Endodermal cell (in vitro differentiated cells): ENCODE measurements around the gene SIRT6. TPM values are rescaled to one million over a fixed set of nuclear protein-coding genes. Genes with fewer than 3 reads are reported as not detected.
"Not testable (repeated sequence)": the region's sequence is repeated elsewhere in the genome, so short reads cannot be mapped to it uniquely, and the experiment has no call there.

Experiments
- DNase-seq: peaks from one replicate; pipeline ENCODE4 v3.0.0-alpha.2; 2017
- H3K27ac ChIP-seq: 2 replicates; pipeline ENCODE4 v1.5.1; 2013; ENCODE audit warnings: mild to moderate bottlenecking, low read depth, low read length, moderate library complexity
- H3K27me3 ChIP-seq: 2 replicates; pipeline ENCODE4 v1.6.1; 2013; ENCODE audit warnings: mild to moderate bottlenecking, low read length, moderate library complexity; ENCODE audit not compliant: insufficient read depth, control insufficient read depth, poor library complexity, severe bottlenecking
- H3K36me3 ChIP-seq: 2 replicates; pipeline ENCODE4 v1.7.0; 2013; ENCODE audit warnings: mild to moderate bottlenecking, low read length, moderate library complexity; ENCODE audit not compliant: control insufficient read depth, insufficient read depth
- H3K4me1 ChIP-seq: one replicate; pipeline ENCODE4 v1.7.0; 2013; ENCODE audit warnings: low read length; ENCODE audit not compliant: control insufficient read depth, insufficient read depth
- H3K4me3 ChIP-seq: 2 replicates; pipeline ENCODE4 v1.5.1; 2013; ENCODE audit warnings: mild to moderate bottlenecking, low read length, moderate library complexity
- H3K9ac ChIP-seq: 2 replicates; pipeline ENCODE4 v1.6.1; 2013; ENCODE audit warnings: mild to moderate bottlenecking, low read length, moderate library complexity; ENCODE audit not compliant: poor library complexity, severe bottlenecking; ENCODE audit errors: extremely low read depth
- H3K9me3 ChIP-seq: 2 replicates; pipeline ENCODE4 v1.6.1; 2013; ENCODE audit warnings: mild to moderate bottlenecking, low read length, moderate library complexity; ENCODE audit not compliant: control insufficient read depth
- H3K27ac Mint-ChIP-seq: 2 replicates; pipeline ENCODE4 v1.8.0; 2020; ENCODE audit warnings: mixed read lengths
- H3K27me3 Mint-ChIP-seq: 2 replicates; pipeline ENCODE4 v1.8.0; 2021; ENCODE audit warnings: mild to moderate bottlenecking, mixed read lengths; ENCODE audit not compliant: insufficient read depth
- H3K36me3 Mint-ChIP-seq: 2 replicates; pipeline ENCODE4 v1.8.0; 2020; ENCODE audit warnings: low read depth, mixed read lengths
- H3K4me1 Mint-ChIP-seq: 2 replicates; pipeline ENCODE4 v1.8.0; 2020; ENCODE audit warnings: mixed read lengths
- H3K4me3 Mint-ChIP-seq: 2 replicates; pipeline ENCODE4 v1.8.0; 2020; ENCODE audit warnings: mild to moderate bottlenecking, moderate library complexity, mixed read lengths
- H3K9me3 Mint-ChIP-seq: 2 replicates; pipeline ENCODE4 v1.8.0; 2020; ENCODE audit warnings: mild to moderate bottlenecking, mixed read lengths
- WGBS, 2 experiments: methylation state at CpG; one replicate each; pipeline versions ENCODE4 v1.1.5 to v1.1.7; 2013; ENCODE audit warnings: missing lambda C conversion rate in 2 of 2, mixed read lengths in 1 of 2; ENCODE audit not compliant: insufficient coverage in 1 of 2, insufficient read length in 1 of 2; 5-methylcytosine and 5-hydroxymethylcytosine counted together
- total RNA-seq, 2 donors: library from RNA; stranded (reverse); fragmentation: NEBNext Ultra II Directional in 1 of 2; extraction: Animal tissue kit (Norgen Biotek cat#: 25700) in 1 of 2; gene quantifications; 2 replicates in 1 of 2; 3 replicates in 1 of 2; pipeline ENCODE4 v1.2.1, GENCODE V29; 2021
- TF ChIP-seq, protein P1 (sequence below): fragments of 200-600 bp; sonication (generic); conservative IDR thresholded peaks from 2 replicates; pipeline ENCODE4 v1.5.0; 2021; ENCODE audit warnings: antibody characterized with exemption, mild to moderate bottlenecking

The SIRT6 gene
- total RNA-seq, 2 donors from 2014 or later: 22.1 to 29.1 TPM

DNA sequence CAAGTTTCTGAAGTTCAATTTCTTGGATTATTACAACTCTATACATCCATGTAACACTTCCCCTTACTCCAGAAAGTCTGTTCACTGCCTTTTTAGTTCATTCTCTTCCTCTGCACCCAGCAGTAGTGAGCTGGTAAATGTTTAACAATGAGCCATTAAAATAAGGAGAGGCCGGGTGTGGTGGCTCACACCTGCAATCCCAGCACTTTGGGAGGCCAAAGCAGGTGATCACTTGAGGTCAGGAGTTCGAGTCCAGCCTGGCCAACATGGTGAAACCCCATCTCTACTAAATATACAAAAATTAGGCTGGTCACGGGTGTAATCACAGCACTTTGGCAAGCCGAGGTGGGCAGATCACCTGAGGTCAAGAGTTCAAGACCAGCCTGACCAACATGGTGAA lies 55.0 kb downstream of the SIRT6 start:
- H3K36me3 Mint-ChIP-seq, H3K9me3 Mint-ChIP-seq, H3K27me3 ChIP-seq, H3K27ac ChIP-seq, DNase-seq, H3K27ac Mint-ChIP-seq, H3K4me3 ChIP-seq, H3K27me3 Mint-ChIP-seq, H3K9ac ChIP-seq, H3K36me3 ChIP-seq, H3K4me3 Mint-ChIP-seq, H3K4me1 ChIP-seq, H3K9me3 ChIP-seq: not testable (repeated sequence)
- WGBS, 2 experiments: 86 to 90% methylated on average over 3 to 4 of the region's 4 CpGs
- peaks cover 10% of the 10 kb centered on the region for H3K4me1 Mint-ChIP-seq

DNA sequence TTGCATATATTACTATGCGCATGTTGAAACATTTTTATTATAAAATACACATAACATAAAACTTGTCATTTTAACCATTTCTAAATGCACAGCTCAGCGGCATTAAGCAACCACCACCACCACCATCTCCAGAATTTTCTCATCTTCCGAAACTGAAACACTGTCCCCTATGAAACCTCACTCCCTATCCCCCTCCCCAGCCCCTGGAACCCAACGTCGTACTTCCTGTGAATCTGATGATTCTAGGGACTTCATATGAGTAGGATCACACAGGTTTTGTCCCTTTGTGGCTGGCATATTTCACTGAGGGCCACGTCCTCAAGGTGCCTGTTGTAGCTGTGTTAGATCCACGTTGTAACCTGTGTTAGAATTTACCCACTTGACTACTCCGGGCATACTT lies 57.7 kb downstream of the SIRT6 start:
- DNase-seq: no peak
- peaks cover 4% of the 10 kb centered on the region for H3K27me3 Mint-ChIP-seq
- Histone ChIP-seq H3K27ac (no peak overlapping the region), H3K4me1 (no peaks in the 10 kb centered on the region), H3K9ac (no peak overlapping the region), H3K36me3 (peaks cover 10% of the 10 kb centered on the region), H3K27me3 (no peaks in the 10 kb centered on the region), H3K9me3 (no peaks in the 10 kb centered on the region), H3K4me3 (peak overlapping the region; percentile 85)
- H3K4me3 Mint-ChIP-seq: peak overlapping the region; percentile 90
- 51% methylated on average over 8 of the region's 8 CpGs; no CpG with 5 or more reads in 1 of the 2 experiments for WGBS, 2 experiments
- no peaks in the 10 kb centered on the region for H3K9me3 Mint-ChIP-seq
- TF ChIP-seq, protein P1, sequence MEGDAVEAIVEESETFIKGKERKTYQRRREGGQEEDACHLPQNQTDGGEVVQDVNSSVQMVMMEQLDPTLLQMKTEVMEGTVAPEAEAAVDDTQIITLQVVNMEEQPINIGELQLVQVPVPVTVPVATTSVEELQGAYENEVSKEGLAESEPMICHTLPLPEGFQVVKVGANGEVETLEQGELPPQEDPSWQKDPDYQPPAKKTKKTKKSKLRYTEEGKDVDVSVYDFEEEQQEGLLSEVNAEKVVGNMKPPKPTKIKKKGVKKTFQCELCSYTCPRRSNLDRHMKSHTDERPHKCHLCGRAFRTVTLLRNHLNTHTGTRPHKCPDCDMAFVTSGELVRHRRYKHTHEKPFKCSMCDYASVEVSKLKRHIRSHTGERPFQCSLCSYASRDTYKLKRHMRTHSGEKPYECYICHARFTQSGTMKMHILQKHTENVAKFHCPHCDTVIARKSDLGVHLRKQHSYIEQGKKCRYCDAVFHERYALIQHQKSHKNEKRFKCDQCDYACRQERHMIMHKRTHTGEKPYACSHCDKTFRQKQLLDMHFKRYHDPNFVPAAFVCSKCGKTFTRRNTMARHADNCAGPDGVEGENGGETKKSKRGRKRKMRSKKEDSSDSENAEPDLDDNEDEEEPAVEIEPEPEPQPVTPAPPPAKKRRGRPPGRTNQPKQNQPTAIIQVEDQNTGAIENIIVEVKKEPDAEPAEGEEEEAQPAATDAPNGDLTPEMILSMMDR: no peak
- H3K36me3 Mint-ChIP-seq: peaks cover under 1% of the 10 kb centered on the region
- no peak overlapping the region for H3K27ac Mint-ChIP-seq
- H3K4me1 Mint-ChIP-seq: peaks cover 10% of the 10 kb centered on the region

Other genes starting within 250 kb of the SIRT6 start
- 10 to 100 TPM; 22.1 to 36.4 TPM for gene NMRK2, start 249.5 kb downstream of the SIRT6 start, total RNA-seq
- gene DAPK3, start 211.5 kb downstream of the SIRT6 start, total RNA-seq: 100 to 1,000 TPM in 1 of 2 donors, 10 to 100 TPM in 1; 89.9 to 106 TPM
- 1,000 to 10,000 TPM; 1,913 to 2,886 TPM for gene EEF2, start 197.1 kb downstream of the SIRT6 start, total RNA-seq
- gene PIAS4, start 174.8 kb downstream of the SIRT6 start, total RNA-seq: 10 to 100 TPM; 57.5 to 58.1 TPM
- gene ZBTB7A, start 115.7 kb downstream of the SIRT6 start, total RNA-seq: 10 to 100 TPM; 19.2 to 22.1 TPM
- 100 to 1,000 TPM; 191 TPM for gene MAP2K2, start 58.4 kb downstream of the SIRT6 start, total RNA-seq
- under 1 TPM; 0.26 to 0.31 TPM for gene CREB3L3, start 28.9 kb downstream of the SIRT6 start, total RNA-seq
- 1 to 10 TPM in 1 of 2 donors, under 1 TPM in 1; 0.77 to 2.0 TPM for gene ANKRD24, start 126 bp upstream of the SIRT6 start, total RNA-seq
- not detected for gene EBI3, start 47.0 kb upstream of the SIRT6 start, total RNA-seq
- 10 to 100 TPM; 15.8 to 16.4 TPM for gene YJU2, start 64.5 kb upstream of the SIRT6 start, total RNA-seq
- gene SHD, start 96.7 kb upstream of the SIRT6 start, total RNA-seq: 1 to 10 TPM; 2.8 to 6.6 TPM
- gene TMIGD2, start 119.8 kb upstream of the SIRT6 start, total RNA-seq: under 1 TPM; 0.58 to 0.70 TPM
- 10 to 100 TPM; 33.3 to 37.9 TPM for gene FSD1, start 122.0 kb upstream of the SIRT6 start, total RNA-seq
- gene STAP2, start 156.3 kb upstream of the SIRT6 start, total RNA-seq: 10 to 100 TPM; 12.7 to 13.3 TPM
- gene MPND, start 161.0 kb upstream of the SIRT6 start, total RNA-seq: 10 to 100 TPM; 51.5 to 55.9 TPM
- gene SH3GL1, start 218.0 kb upstream of the SIRT6 start, total RNA-seq: 10 to 100 TPM; 76.8 to 77.0 TPM
- 10 to 100 TPM; 70.7 to 76.9 TPM for gene CHAF1A, start 220.1 kb upstream of the SIRT6 start, total RNA-seq